TTC549 (cell line): ENCODE measurements around the gene STEEP1.
"Not testable (repeated sequence)": the region's sequence is repeated elsewhere in the genome, so short reads cannot be mapped to it uniquely, and the experiment has no call there.

Experiments used
- FAIRE-seq: peaks from 2 replicates; lab custom pipeline; 2012; peaks lifted over from hg19 to GRCh38; lab: Jason Lieb, UNC

Gene STEEP1

GRCh38 chrX:119529345-119530276 is 35.6 kb downstream of the STEEP1 start:
- FAIRE-seq, result no peak

- FAIRE-seq, result no peak
Measured at GRCh38 chrX:119523664-119524184, 41.5 kb downstream of the STEEP1 start.

DNA sequence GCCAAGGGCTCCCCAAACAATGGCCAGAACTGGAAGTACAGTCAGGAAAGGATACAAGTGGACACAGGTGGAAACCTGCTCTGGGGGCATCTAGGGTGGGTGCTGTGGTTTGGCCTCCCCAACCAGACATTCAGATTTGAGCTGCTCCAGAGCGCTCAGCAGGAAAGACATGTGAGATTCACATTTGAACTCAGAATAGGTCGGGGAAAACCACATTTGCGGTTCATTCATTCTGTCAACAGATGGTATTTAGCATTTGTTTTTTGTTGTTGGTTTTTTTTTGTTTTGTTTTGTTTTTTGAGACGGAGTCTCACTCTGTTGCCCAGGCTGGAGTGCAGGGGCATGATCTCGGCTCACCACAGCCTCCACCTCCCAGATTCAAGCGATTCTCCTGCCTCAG is 44.0 kb downstream of the STEEP1 start:
- FAIRE-seq, result no peak

DNA sequence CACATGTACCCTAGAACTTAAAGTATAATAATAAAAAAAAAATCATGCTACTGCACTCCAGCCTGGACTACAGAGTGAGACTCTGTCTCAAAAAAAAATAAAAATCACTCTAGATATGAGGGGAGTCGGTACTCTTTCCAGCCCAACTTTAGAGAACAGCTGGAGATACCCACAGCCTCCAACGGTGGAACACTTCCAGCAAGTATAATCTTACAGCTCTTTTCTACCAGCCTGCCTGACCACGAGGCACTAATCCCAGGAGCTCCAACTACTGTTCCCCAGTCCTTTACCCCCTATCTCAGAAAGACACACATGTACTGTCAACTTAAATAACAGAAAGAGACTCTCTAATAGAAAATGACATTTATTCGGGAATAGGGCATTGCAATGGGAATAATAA is 46.8 kb downstream of the STEEP1 start:
- FAIRE-seq, result no peak

DNA sequence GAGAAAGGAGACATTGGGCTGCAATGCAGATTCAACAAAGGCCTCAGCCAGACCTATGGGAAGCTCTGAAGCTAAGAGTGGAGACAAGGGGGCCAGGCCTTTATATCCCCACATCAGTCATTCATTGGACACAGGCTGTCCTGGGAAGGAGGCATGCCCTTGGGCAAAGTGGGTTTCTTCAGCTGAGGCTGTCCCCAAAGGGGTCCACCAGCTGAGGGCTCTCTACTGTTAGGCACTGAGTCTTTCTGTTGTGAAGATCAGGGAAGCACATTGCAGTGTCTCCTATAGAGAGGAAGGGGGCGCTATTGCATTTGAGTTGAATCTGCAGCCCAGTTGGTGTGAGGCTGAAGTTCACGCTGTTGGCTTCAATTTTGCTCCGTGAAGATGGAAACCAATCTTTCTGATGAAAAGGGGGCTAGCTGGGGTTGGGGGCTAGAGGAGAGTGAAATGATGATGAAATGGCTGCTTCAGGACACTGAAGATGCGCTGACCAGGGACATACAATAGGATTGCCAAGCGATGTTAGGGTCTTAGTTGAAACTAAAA is 49.0 kb downstream of the STEEP1 start:
- FAIRE-seq, result no peak

DNA sequence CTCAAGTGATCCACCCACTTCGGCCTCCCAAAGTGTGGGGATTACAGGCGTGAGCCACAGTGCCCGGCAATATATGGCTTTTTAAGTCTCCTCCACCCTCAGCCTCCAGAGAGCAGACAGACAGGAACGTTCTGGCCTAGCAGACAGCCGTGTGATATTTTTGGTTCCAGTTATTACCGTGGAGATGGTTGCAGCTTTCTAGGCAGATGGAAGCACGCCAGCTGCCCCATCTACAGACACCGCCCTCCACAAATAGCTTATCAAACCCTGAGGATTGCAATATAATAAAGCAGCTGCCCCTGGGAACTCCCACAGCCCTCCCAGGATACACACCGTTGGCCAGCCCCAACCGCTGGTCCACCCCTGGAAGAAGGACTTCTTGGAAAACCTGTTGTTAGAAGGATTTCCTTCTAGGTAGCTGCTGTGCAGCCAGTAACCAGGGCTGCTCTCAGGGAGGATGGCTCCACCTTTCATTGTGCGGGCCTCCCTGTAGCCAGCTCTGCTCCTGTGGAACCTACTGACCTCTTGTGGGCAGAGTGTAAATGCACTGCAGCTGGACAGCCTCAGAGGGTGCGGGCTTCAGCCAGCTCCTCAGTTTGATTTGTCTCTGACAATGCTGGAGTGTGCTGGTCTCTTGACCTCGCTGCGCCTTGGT is 52.9 kb downstream of the STEEP1 start:
- no peak for FAIRE-seq

DNA sequence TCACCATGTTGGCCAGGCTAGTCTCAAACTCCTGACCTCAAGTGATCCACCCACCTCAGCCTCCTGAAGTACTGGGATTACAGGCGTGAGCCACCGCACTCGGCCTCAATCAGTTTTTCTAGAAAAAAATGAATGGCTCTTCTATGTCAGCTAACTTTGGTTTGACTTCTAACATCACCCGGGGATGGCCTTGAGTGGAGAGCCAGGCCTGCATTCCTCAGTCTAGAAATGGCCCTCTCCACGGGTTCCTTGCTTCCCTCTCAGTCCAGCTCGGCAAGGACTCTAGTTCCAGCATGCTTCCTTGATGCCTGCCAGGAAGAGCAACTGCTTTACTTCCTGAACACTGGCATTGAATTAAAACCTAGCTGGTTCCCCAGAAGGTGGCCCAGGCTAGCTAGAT is 58.0 kb downstream of the STEEP1 start:
- no peak for FAIRE-seq

- no peak for FAIRE-seq
Measured at GRCh38 chrX:119505945-119506344, 59.3 kb downstream of the STEEP1 start.

- FAIRE-seq, result not testable (repeated sequence)
Measured at GRCh38 chrX:119505145-119505544, 60.1 kb downstream of the STEEP1 start.

- no peak for FAIRE-seq
Measured at GRCh38 chrX:119503484-119503861, 61.7 kb downstream of the STEEP1 start.

DNA sequence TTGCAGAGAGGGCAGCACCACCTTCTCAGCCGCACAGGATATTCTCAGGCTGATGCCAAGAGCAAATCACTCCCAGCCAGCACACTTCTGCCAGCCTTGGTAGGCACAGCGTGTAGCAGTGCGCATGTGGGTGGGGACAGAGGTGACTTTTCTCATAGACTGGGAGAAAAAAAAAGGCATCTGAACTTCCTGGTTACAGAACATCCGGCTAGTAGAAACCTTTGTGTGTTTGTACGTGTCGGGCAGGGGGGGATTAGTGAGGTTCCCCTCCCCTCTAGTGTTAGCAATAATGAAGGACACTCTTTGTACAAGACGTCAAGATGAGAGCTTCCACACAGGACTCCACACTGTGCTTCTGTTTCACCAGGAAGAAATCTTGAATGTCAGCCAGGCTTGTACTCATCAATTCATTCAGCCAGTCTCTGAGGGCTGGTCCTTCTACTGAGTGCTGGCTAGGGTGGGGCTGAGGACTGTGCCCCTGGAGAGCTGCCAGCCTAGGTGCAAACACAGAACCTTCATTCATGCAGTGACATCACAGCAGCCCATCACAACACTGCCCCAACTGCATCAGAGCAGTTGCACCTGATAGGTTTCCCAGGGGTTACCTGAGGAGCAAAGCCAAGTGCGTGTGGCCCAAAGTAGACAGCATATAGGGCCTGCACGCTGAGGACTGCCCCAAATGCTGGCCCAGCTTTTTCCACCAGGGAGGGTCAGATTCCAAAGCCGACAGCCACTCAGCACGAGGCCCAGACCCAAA is 62.3 kb downstream of the STEEP1 start:
- no peak for FAIRE-seq

GRCh38 chrX:119501511-119502148 is 63.6 kb downstream of the STEEP1 start:
- FAIRE-seq, result no peak

- no peak for FAIRE-seq
Measured at GRCh38 chrX:119500061-119500800, 65.0 kb downstream of the STEEP1 start.

DNA sequence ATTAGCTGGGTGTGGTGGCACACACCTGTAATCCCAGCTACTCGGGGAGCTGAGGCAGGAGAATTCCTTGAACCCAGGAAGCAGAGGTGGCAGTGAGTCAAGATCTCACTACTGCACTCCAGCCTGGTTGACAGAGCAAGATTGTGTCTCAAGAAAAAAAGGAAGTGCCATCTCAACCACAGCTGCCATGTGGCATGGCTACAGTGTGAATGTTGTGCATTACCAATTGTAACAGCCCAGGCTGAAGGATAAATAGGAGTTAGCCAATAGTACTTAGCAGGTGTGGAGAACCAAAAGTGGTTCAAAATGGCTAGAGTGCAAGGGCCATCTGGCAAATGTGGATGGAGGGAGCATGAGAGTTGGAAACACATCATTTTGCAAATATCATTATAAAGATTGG is 68.0 kb downstream of the STEEP1 start:
- no peak for FAIRE-seq

DNA sequence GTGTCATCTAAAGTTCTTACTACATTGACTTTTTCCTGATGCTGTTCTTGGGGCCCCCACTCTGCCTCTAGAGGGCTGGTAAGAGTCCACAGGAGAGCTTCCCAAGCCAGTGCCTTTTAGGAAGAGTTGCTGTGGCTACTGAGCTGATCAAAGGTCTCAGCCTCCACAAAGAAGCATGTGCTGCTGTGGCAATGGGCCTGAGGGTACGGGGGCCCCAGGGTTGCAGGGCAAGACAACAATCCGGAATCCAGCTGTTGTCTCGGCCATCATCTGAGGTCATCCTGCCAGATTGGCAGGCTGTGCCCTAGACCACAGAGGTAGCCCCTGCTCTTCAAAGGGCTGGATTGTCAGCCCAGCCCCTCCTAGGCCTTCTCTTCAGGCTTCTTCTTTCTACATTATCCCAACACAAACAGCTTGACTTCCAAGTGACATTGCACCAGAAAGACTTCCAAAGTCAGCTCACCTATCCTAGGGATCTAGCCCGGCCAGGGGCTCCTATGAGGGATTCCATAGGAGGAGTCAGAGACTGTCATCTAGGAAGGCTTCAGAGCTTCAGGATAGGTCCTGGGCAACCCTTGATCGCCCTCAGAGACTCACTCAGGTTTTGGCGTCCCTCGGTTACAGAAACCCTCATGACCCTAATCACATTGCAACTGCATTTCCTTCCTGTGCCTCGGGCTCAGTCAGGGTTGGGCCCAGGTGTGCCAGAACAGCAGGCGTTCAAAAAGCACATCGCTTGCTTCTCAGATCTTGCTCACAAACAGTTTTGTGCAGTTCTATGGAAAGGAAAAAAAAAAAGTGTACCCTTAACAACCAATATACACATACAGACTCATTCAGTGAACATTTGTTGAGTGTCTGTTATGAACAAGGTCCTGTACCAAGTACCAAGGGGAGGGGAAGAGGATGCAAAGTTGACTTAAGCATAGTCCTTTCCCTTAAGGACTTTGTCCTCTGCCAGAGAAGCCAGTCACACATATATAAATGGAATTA is 69.2 kb downstream of the STEEP1 start:
- no peak for FAIRE-seq

DNA sequence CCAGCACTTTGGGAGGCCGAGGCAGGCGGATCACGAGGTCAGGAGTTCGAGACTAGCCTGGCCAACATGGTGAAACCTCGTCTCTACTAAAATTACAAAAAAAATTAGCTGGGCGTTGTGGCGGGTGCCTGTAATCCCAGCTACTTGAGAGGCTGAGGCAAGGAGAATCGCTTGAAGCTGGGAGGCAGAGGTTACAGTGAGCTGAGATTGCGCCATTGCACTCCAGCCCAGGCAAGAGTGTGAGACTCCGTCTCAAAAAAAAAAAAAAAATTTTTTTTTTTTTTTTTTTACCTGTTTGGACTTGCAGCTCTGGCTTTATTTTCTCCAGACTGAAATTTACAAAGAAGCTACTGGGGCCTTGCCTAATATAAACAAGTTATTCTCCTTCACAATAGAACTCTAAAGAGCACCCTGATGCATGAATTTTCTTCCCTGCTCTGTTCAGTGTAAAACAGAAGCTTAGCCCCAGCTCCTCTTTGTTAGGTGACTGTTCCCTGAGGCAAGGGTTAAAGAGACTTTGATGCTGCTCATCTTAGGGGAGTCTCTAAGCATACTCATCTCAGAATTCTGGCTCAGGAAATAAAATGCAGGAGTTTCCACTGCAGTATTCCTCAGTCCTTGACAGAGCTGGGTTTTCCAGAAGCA is 71.2 kb downstream of the STEEP1 start:
- FAIRE-seq, result not testable (repeated sequence)

- no peak for FAIRE-seq
Measured at GRCh38 chrX:119492463-119492862, 72.7 kb downstream of the STEEP1 start.

- FAIRE-seq, result no peak
Measured at GRCh38 chrX:119489212-119490074, 75.8 kb downstream of the STEEP1 start.
